Natural killer cell (primary cell): Measurements from ENCODE around the gene IKZF3. TPM values are rescaled to one million over a fixed set of nuclear protein-coding genes. Genes with fewer than 3 reads are reported as not detected.
A peak's percentile ranks its signal among the peaks of the same experiment; 100 is the strongest.

Experiments used
- ATAC-seq, 3 donors: fragments of 150-1000 bp in 2 of 3; fragments of 200-7000 bp in 1 of 3; cut with Tn5 transposase; 1 replicate in 1 of 3; 2 replicates in 2 of 3; pipeline ENCODE4 v1.10.0; 2021; ENCODE audit warnings: mild to moderate bottlenecking in 2 of 3, moderate library complexity in 2 of 3
- DNase-seq, 2 donors: peaks; one replicate each; pipeline versions ENCODE4 v3.0.0 to v3.0.0-alpha.2; 2013 to 2021; ENCODE audit warnings: mixed read lengths in 1 of 2
- H3K27ac ChIP-seq: one replicate; pipeline ENCODE4 v1.5.1; 2013; ENCODE audit warnings: mild to moderate bottlenecking, low read length
- H3K27me3 ChIP-seq: one replicate; pipeline ENCODE4 v1.6.1; 2013; ENCODE audit warnings: low read length; ENCODE audit not compliant: control insufficient read depth, insufficient read depth
- H3K36me3 ChIP-seq: one replicate; pipeline ENCODE4 v1.6.1; 2013; ENCODE audit warnings: low read length; ENCODE audit not compliant: control insufficient read depth, insufficient read depth
- H3K4me1 ChIP-seq: one replicate; pipeline ENCODE4 v1.6.1; 2013; ENCODE audit warnings: low read length; ENCODE audit not compliant: control insufficient read depth, insufficient read depth
- H3K4me3 ChIP-seq: one replicate; pipeline ENCODE4 v1.5.1; 2013; ENCODE audit warnings: low read length
- H3K9me3 ChIP-seq: one replicate; pipeline ENCODE4 v1.6.1; 2013; ENCODE audit warnings: low read length; ENCODE audit not compliant: control insufficient read depth, insufficient read depth
- H3K27ac Mint-ChIP-seq, 2 donors: one replicate each; pipeline ENCODE4 v1.8.0; 2022; ENCODE audit warnings: mild to moderate bottlenecking in 2 of 2, mixed read lengths in 2 of 2, moderate library complexity in 1 of 2
- H3K27me3 Mint-ChIP-seq, 2 donors: one replicate each; pipeline ENCODE4 v1.8.0; 2022; ENCODE audit warnings: low read depth in 2 of 2, mixed read lengths in 2 of 2
- H3K36me3 Mint-ChIP-seq: one replicate; pipeline ENCODE4 v1.8.0; 2022; ENCODE audit warnings: mixed read lengths
- H3K4me1 Mint-ChIP-seq, 2 donors: one replicate each; pipeline ENCODE4 v1.8.0; 2022; ENCODE audit warnings: mixed read lengths in 2 of 2
- H3K4me3 Mint-ChIP-seq: one replicate; pipeline ENCODE4 v1.8.0; 2022; ENCODE audit warnings: mild to moderate bottlenecking, moderate library complexity, mixed read lengths
- H3K9me3 Mint-ChIP-seq, 2 donors: one replicate each; pipeline ENCODE4 v1.8.0; 2022; ENCODE audit warnings: mixed read lengths in 2 of 2
- WGBS: methylation state at CpG from one replicate; pipeline ENCODE4 v1.1.7; 2013; ENCODE audit warnings: missing lambda C conversion rate; ENCODE audit not compliant: insufficient coverage; 5-methylcytosine and 5-hydroxymethylcytosine counted together
- intact Hi-C: fragments of 100-400 bp; cut with micrococcal nuclease; formaldehyde crosslinking; loops from one replicate; pipeline ENCODE4 v1.14.2; 2022
- total RNA-seq, 4 donors: library from RNA; stranded (reverse); fragments of 120-200 nt in 1 of 4; gene quantifications; one replicate each; pipeline versions ENCODE4 v1.2.3 to v1.2.4, GENCODE V29; 2013 to 2022
- TF ChIP-seq, protein P1 (sequence below): fragments of 200-600 bp; IDR thresholded peaks from one replicate; pipeline ENCODE4 v1.8.0; 2022; ENCODE audit warnings: antibody characterized with exemption

IKZF3 gene
- total RNA-seq, 3 donors from 2014 or later (not counting 1 experiment from before 2014, with no cell fraction given), result 134 to 162 (median 139) TPM

DNA sequence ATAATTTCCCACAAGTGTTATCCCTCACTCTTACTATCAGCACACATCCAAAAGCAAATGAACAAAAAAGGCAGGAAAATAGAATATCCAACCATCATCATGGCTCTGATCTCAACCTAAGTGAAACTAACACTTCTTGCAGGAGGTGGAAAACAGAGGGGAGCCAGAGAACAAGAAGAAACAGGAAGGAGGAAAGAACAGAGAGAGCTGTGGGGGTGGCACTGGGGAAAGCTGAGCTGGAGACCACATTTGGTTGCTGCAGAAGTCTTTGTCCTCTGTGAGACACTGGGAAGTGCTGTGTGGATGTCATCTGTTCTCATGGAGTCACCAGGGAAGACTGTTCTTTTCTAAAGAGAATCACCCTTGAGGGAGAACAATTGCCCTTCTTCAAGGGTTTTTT, 91.7 kb downstream of the IKZF3 start:
- peak overlapping the region; percentile 85 for H3K27ac ChIP-seq
- H3K4me3 ChIP-seq, result no peak overlapping the region
- no peaks in the 10 kb centered on the region for H3K9me3 Mint-ChIP-seq

DNA sequence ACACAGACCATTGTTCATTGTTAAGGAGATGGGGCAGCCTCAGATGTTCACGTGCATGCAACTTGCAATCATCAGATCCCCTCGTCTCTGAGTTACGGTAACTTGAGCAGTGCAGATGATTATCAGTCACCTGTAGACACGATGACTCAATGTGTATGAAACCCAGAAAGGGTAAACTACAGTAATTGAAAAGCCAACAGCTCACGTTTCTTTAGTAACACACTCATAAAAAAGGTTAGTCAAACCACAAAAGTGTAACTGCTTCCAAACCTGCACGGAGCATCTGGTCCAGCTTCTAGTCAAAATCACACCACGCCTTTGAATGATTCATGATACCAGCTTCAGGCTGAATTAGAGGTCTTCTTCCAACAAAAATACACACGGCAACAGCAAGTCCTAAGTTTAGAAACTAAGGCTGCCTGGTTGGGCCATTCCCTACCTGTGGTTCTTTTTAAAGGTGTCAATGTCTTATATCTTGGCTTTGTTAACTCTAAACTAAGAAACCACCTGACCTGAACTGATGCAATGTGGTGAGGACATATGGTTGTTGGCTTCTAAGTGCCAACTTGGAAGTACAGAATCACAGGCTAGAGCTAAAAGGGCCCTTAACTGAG, 94.0 kb downstream of the IKZF3 start:
- Histone ChIP-seq H3K27ac (peak overlapping the region; percentile 85), H3K36me3 (peaks cover 36% of the 10 kb centered on the region), H3K9me3 (no peaks in the 10 kb centered on the region), H3K27me3 (no peaks in the 10 kb centered on the region), H3K4me1 (peaks cover 84% of the 10 kb centered on the region), H3K4me3 (no peak overlapping the region)
- intact Hi-C loops, result loop anchor here (2.0 to 10.0 kb wide), 4 partner anchors 49 to 552 kb away; partner anchors contain the start of genes IKZF3 and NR1D1
- Mint-ChIP-seq H3K4me1 (peaks cover 97 to 99% of the 10 kb centered on the region in 2 donors), H3K27ac (peak overlapping the region; percentile 94 to 98), H3K9me3 (no peaks in the 10 kb centered on the region), H3K4me3 (peak overlapping the region; percentile 97), H3K36me3 (peaks cover 15% of the 10 kb centered on the region), H3K27me3 (no peaks in the 10 kb centered on the region)
- ATAC-seq (peak; percentile 44 to 57 (median 55)), DNase-seq (peak in 1 of 2 donors; percentile 84)
- TF ChIP-seq, protein P1, sequence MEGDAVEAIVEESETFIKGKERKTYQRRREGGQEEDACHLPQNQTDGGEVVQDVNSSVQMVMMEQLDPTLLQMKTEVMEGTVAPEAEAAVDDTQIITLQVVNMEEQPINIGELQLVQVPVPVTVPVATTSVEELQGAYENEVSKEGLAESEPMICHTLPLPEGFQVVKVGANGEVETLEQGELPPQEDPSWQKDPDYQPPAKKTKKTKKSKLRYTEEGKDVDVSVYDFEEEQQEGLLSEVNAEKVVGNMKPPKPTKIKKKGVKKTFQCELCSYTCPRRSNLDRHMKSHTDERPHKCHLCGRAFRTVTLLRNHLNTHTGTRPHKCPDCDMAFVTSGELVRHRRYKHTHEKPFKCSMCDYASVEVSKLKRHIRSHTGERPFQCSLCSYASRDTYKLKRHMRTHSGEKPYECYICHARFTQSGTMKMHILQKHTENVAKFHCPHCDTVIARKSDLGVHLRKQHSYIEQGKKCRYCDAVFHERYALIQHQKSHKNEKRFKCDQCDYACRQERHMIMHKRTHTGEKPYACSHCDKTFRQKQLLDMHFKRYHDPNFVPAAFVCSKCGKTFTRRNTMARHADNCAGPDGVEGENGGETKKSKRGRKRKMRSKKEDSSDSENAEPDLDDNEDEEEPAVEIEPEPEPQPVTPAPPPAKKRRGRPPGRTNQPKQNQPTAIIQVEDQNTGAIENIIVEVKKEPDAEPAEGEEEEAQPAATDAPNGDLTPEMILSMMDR, result no peak
- 19% methylated on average over 8 of the region's 8 CpGs for WGBS

More for the DNA sequence above, 91.7 kb downstream of the IKZF3 start:
- TF ChIP-seq, protein P1, result no peak
- Histone ChIP-seq H3K9me3 (no peaks in the 10 kb centered on the region), H3K4me1 (peaks cover 68% of the 10 kb centered on the region), H3K36me3 (peaks cover 22% of the 10 kb centered on the region), H3K27me3 (no peaks in the 10 kb centered on the region)
- Mint-ChIP-seq H3K36me3 (peaks cover 7% of the 10 kb centered on the region), H3K4me1 (peaks cover 94 to 95% of the 10 kb centered on the region in 2 donors), H3K27me3 (no peaks in the 10 kb centered on the region), H3K4me3 (peak overlapping the region; percentile 97), H3K27ac (peak overlapping the region; percentile 94 to 98)
- intact Hi-C loops, result loop anchor here (2.0 to 10.0 kb wide), 3 partner anchors 14 to 332 kb away; partner anchors contain the start of genes IKZF3 and NR1D1
- no peak for ATAC-seq
- peak in 1 of 2 donors; percentile 63 for DNase-seq

DNA sequence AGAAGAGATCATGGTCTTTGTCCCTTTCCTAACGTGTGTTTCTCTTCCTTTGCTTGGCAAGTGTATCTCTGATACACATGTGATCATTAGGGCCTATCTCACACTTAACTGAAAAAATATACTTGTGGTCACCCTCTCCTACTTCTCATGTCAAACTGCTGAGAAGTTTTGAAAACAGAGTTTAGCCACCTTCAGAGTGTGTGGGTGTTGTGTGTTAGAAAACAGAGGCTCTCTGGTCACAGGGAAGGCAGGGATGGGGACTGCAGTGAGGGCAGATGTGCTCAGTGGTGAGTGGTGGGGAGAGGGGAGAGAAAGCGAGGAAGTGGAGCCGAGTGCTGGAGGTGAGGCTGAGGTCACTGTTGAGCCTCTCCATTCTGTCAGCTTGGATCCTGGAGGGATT, 97.0 kb downstream of the IKZF3 start:
- intact Hi-C loops, result loop anchor here (1.0 to 5.0 kb wide), 4 partner anchors 9 to 555 kb away; no protein-coding TSS in a partner anchor
- peak overlapping the region; percentile 72 for H3K27ac ChIP-seq
- Mint-ChIP-seq H3K27me3 (no peaks in the 10 kb centered on the region), H3K4me3 (peak overlapping the region; percentile 88), H3K4me1 (peaks cover 82 to 84% of the 10 kb centered on the region in 2 donors), H3K36me3 (peaks cover 21% of the 10 kb centered on the region), H3K27ac (peak overlapping the region; percentile 94 to 98), H3K9me3 (no peaks in the 10 kb centered on the region)
- H3K27me3 ChIP-seq, result no peaks in the 10 kb centered on the region
- H3K4me1 ChIP-seq, result peaks cover 79% of the 10 kb centered on the region
- peak; percentile 40 to 65 (median 65) for ATAC-seq
- H3K4me3 ChIP-seq, result no peak overlapping the region
- peak in 1 of 2 donors; percentile 36 for DNase-seq
- H3K9me3 ChIP-seq, result no peaks in the 10 kb centered on the region
- 29% methylated on average over 3 of the region's 3 CpGs for WGBS
- peaks cover 59% of the 10 kb centered on the region for H3K36me3 ChIP-seq
- TF ChIP-seq, protein P1, result no peak
